Endometrial microvascular endothelial cells (primary cell): ENCODE measurements around the gene SSC4D. TPM values are rescaled to one million over a fixed set of nuclear protein-coding genes. Genes with fewer than 3 reads are reported as not detected.
"Not testable (repeated sequence)": the region's sequence is repeated elsewhere in the genome, so short reads cannot be mapped to it uniquely, and the experiment has no call there.

Experiments
- in situ Hi-C: cut with HindIII; loops from 2 replicates; pipeline ENCODE4 v1.10.0; 2017; ENCODE audit warnings: low sequenced_read_pairs, low pct_unique_long_range_greater_than_20kb; ENCODE audit errors: inconsistent ontology term
- total RNA-seq: library from RNA; depleted of rRNA; stranded (reverse); fragments of >200 nt; gene quantifications from one replicate; pipeline ENCODE4 v1.2.3, GENCODE V29; 2015; ENCODE audit errors: inconsistent ontology term

SSC4D gene
- total RNA-seq, 1 donor from 2014 or later: not detected

GRCh38 chr7:76424413-76425111 lies 15.1 kb upstream of the SSC4D start, which contains the start of gene ZP3:
Gene ZP3, plus strand, starts transcription at chr7:76424950. Its CDS starts 15 bp downstream, at chr7:76424965.
- in situ Hi-C loops: no loop called here

GRCh38 chr7:76423666-76424412 lies 14.3 kb upstream of the SSC4D start:
- in situ Hi-C loops: no loop called here

- in situ Hi-C loops: not testable (repeated sequence)
Measured at GRCh38 chr7:76421097-76421496, 11.6 kb upstream of the SSC4D start.

GRCh38 chr7:76417654-76418310 lies 8.3 kb upstream of the SSC4D start:
- in situ Hi-C loops: not testable (repeated sequence)

GRCh38 chr7:76412249-76412648 lies 2.8 kb upstream of the SSC4D start:
- in situ Hi-C loops: no loop called here

GRCh38 chr7:76411626-76412025 lies 2.1 kb upstream of the SSC4D start:
- in situ Hi-C loops: no loop called here

- in situ Hi-C loops: no loop called here
Measured at GRCh38 chr7:76408121-76408560, 1.4 kb downstream of the SSC4D start.

- in situ Hi-C loops: no loop called here
Measured at GRCh38 chr7:76407718-76408117, 1.8 kb downstream of the SSC4D start.

GRCh38 chr7:76405738-76406137 lies 3.8 kb downstream of the SSC4D start:
- in situ Hi-C loops: no loop called here

- in situ Hi-C loops: no loop called here
Measured at GRCh38 chr7:76403780-76404494, 5.6 kb downstream of the SSC4D start.

- in situ Hi-C loops: not testable (repeated sequence)
Measured at GRCh38 chr7:76403097-76403496, 6.4 kb downstream of the SSC4D start.

GRCh38 chr7:76400248-76400647 lies 9.2 kb downstream of the SSC4D start:
- in situ Hi-C loops: no loop called here

- in situ Hi-C loops: no loop called here
Measured at GRCh38 chr7:76397409-76398183, 11.9 kb downstream of the SSC4D start.

GRCh38 chr7:76396864-76397263 lies 12.6 kb downstream of the SSC4D start:
- in situ Hi-C loops: no loop called here

GRCh38 chr7:76395965-76396726 lies 13.4 kb downstream of the SSC4D start:
- in situ Hi-C loops: no loop called here

- in situ Hi-C loops: not testable (repeated sequence)
Measured at GRCh38 chr7:76395605-76395964, 13.9 kb downstream of the SSC4D start.

GRCh38 chr7:76394957-76395356 lies 14.5 kb downstream of the SSC4D start:
- in situ Hi-C loops: no loop called here
